ENCODE results near the gene TFPI. TPM values are rescaled to one million over a fixed set of nuclear protein-coding genes. Genes with fewer than 3 reads are reported as not detected.
"Not testable (repeated sequence)": the region's sequence is repeated elsewhere in the genome, so short reads cannot be mapped to it uniquely, and the experiment has no call there.

The TFPI gene
- total and polyA plus RNA-seq, 2 donors (not counting 3 experiments of a cell fraction or from before 2014, with no cell fraction given), result 177 to 286 TPM

DNA sequence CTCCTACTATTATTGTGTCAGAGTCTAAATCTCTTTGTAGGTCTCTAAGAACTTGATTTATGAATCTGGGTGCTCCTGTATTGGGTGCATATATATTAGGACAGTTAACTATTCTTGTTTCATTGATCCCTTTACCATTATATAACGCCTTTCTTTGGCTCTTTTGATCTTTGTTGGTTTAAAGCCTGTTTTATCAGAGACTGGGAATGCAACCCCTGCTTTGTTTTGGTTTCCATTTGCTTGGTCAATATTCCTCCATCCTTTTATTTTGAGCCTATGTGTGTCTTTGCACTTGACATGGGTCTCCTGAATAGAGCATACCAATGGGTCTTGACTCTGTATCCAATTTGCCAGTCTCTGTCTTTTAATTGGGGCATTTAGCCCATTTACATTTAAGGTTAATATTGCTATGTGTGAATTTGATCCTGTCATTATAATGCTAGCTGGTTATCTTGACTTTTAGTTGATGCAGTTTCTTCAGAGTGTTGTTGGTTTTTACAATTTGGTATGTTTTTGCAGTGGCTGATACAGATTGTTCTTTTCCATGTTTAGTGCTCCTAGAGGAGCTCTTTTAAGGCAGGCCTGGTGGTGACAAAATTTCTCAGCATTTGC lies 36.4 kb downstream of the TFPI start:
- H3K4me3 ChIP-seq (replicated peaks in 1 of 3; ENCODE audit: insufficient read depth in 1 of 3, low read depth in 1 of 3, low read length in 3 of 3); H3K27ac ChIP-seq (ENCODE audit: insufficient read depth, low read depth, low read length); dilution Hi-C loops (cut with MboI; ENCODE audit: extremely low pct_ligation_motif_present, low sequenced_read_pairs); H2AFZ ChIP-seq (ENCODE audit: low read depth, low read length); H3K9me1 ChIP-seq (replicated peaks; ENCODE audit: control insufficient read depth, extremely low read depth, insufficient read depth, low read length); H4K20me1 ChIP-seq (replicated peaks; ENCODE audit: control insufficient read depth, extremely low read depth, insufficient read depth, low read length); H3K9ac ChIP-seq (replicated peaks; ENCODE audit: extremely low read depth, insufficient read depth, low read length); intact Hi-C loops (cut with micrococcal nuclease); H3K79me2 ChIP-seq (ENCODE audit: control insufficient read depth, insufficient read depth, low read length); H3K4me1 ChIP-seq (ENCODE audit: control insufficient read depth, extremely low read depth, insufficient read depth, low read length); H3K27me3 ChIP-seq (ENCODE audit: control insufficient read depth in 2 of 2, insufficient read depth in 2 of 2, low read length in 2 of 2); POLR2A ChIA-PET; H3K9me3 ChIP-seq (replicated peaks; ENCODE audit: control insufficient read depth, insufficient read depth, low read length); BruUV-seq (replicated peaks); H3K4me2 ChIP-seq (ENCODE audit: insufficient read depth, low read length); DNase-seq (ENCODE audit: low read depth, low spot score); FAIRE-seq: not testable (repeated sequence)
- peaks cover 4 to 17% of the 10 kb centered on the region in 2 experiments for H3K36me3 ChIP-seq (ENCODE audit: control insufficient read depth in 2 of 2, extremely low read depth in 1 of 2, insufficient read depth in 2 of 2, low read length in 2 of 2)
- CTCF ChIA-PET, result interaction anchor here (1.0 to 1.3 kb wide), 2 partner anchors 12 to 18 kb away, joined by 4 read pairs; no protein-coding TSS in a partner anchor

DNA sequence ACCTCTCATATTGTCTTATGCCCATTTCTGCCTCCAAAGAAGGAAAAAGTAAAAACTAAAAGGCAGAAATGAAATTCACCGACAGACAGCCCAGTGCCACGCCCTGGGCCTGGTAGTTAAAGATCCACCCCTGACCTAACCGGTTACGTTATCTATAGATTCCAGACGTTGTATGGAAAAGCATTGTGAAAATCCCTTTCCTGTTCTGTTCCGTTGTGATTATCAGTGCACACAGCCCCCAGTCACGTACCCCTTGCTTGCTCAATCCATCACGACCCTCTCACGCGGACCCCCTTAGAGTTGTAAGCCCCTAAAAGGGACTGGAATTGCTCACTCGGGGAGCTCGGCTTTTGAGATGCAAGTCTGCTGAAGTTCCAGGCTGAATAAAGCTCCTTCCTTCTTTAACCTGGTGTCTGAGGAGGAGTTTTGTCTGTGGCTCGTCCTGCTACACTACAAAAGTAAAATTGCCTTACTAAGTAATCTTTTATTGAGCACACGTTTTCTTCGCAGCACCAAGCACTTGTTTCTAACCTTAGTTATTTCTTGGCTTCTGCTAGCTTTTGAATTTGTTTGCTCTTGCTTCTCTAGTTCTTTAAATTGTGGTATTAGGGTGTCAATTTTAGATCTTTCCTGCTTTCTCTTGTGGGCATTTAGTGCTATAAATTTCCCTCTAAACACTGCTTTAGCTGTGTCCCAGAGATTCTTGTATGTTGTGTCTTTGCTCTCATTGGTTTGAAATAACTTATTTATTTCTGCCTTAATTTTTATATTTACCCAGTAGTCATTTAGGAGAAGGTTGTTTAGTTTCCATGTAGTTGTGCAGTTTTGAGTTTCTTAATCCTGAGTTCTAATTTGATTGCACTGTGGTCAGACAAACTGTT lies 37.4 kb downstream of the TFPI start:
- H3K4me3 ChIP-seq (replicated peaks in 1 of 3; ENCODE audit: insufficient read depth in 1 of 3, low read depth in 1 of 3, low read length in 3 of 3); H3K79me2 ChIP-seq (ENCODE audit: control insufficient read depth, insufficient read depth, low read length); H3K9me1 ChIP-seq (replicated peaks; ENCODE audit: control insufficient read depth, extremely low read depth, insufficient read depth, low read length); H4K20me1 ChIP-seq (replicated peaks; ENCODE audit: control insufficient read depth, extremely low read depth, insufficient read depth, low read length); CTCF ChIA-PET; H3K4me2 ChIP-seq (ENCODE audit: insufficient read depth, low read length); POLR2A ChIA-PET; H3K9me3 ChIP-seq (replicated peaks; ENCODE audit: control insufficient read depth, insufficient read depth, low read length); H2AFZ ChIP-seq (ENCODE audit: low read depth, low read length); dilution Hi-C loops (cut with MboI; ENCODE audit: extremely low pct_ligation_motif_present, low sequenced_read_pairs); H3K27me3 ChIP-seq (ENCODE audit: control insufficient read depth in 2 of 2, insufficient read depth in 2 of 2, low read length in 2 of 2); H3K4me1 ChIP-seq (ENCODE audit: control insufficient read depth, extremely low read depth, insufficient read depth, low read length); BruUV-seq (replicated peaks); intact Hi-C loops (cut with micrococcal nuclease); FAIRE-seq; H3K9ac ChIP-seq (replicated peaks; ENCODE audit: extremely low read depth, insufficient read depth, low read length); DNase-seq (ENCODE audit: low read depth, low spot score); H3K27ac ChIP-seq (ENCODE audit: insufficient read depth, low read depth, low read length): not testable (repeated sequence)
- peaks cover 3 to 17% of the 10 kb centered on the region in 2 experiments for H3K36me3 ChIP-seq (ENCODE audit: control insufficient read depth in 2 of 2, extremely low read depth in 1 of 2, insufficient read depth in 2 of 2, low read length in 2 of 2)
